OCI-LY1 (cell line): ENCODE measurements around the gene DIAPH3.

Source experiments
- H2AFZ ChIP-seq: fragments of 200-600 bp; sonication (generic), shearing (Covaris generic); 2 replicates; pipeline ENCODE4 v1.6.0; 2014; ENCODE audit warnings: antibody characterized with exemption, mild to moderate bottlenecking, low read length
- H3F3A ChIP-seq: fragments of 200-600 bp; sonication (generic), shearing (Covaris generic); 2 replicates; pipeline ENCODE4 v1.6.0; 2014; ENCODE audit warnings: mild to moderate bottlenecking, antibody characterized with exemption, low read length, moderate library complexity; ENCODE audit not compliant: insufficient read depth
- H3K27ac ChIP-seq: fragments of 200-600 bp; sonication (generic); 2 replicates; pipeline ENCODE4 v1.5.1; 2014; ENCODE audit warnings: low read length, mixed run types, mild to moderate bottlenecking, low read depth; ENCODE audit not compliant: poor library complexity, severe bottlenecking
- H3K27me3 ChIP-seq: fragments of 200-600 bp; sonication (generic); 2 replicates; pipeline ENCODE4 v1.6.0; 2014; ENCODE audit warnings: antibody characterized with exemption, mild to moderate bottlenecking, low read length, moderate library complexity; ENCODE audit not compliant: insufficient read depth
- H3K36me3 ChIP-seq: fragments of 200-600 bp; sonication (generic); 2 replicates; pipeline ENCODE4 v1.6.1; 2014; ENCODE audit warnings: mild to moderate bottlenecking, antibody characterized with exemption, low read length, moderate library complexity, mixed read lengths; ENCODE audit not compliant: insufficient read depth
- H3K4me1 ChIP-seq: fragments of 200-600 bp; sonication (generic); 2 replicates; pipeline ENCODE4 v1.5.1; 2014; ENCODE audit warnings: mild to moderate bottlenecking, low read length, moderate library complexity; ENCODE audit not compliant: insufficient read depth, severe bottlenecking
- H3K4me2 ChIP-seq: fragments of 200-600 bp; sonication (generic), shearing (Covaris generic); 2 replicates; pipeline ENCODE4 v1.6.1; 2014; ENCODE audit warnings: low read length
- H3K4me3 ChIP-seq: fragments of 200-600 bp; sonication (generic); 2 replicates; pipeline ENCODE4 v1.5.1; 2014; ENCODE audit warnings: low read length, low read depth, mild to moderate bottlenecking, mixed read lengths; ENCODE audit not compliant: poor library complexity, severe bottlenecking
- H3K79me2 ChIP-seq: fragments of 200-600 bp; shearing (Covaris generic); 2 replicates; pipeline ENCODE4 v1.6.1; 2016; ENCODE audit warnings: mixed run types, low read length, mixed read lengths; ENCODE audit not compliant: insufficient read depth
- H3K9ac ChIP-seq: fragments of 200-600 bp; sonication (generic), shearing (Covaris generic); 2 replicates; pipeline ENCODE4 v1.6.1; 2014; ENCODE audit warnings: mild to moderate bottlenecking, low read length, mixed read lengths
- H3K9me2 ChIP-seq: fragments of 200-600 bp; sonication (generic), shearing (Covaris generic); 2 replicates; pipeline ENCODE4 v1.6.1; 2014; ENCODE audit warnings: low read depth, mild to moderate bottlenecking, low read length, mixed read lengths
- H3K9me3 ChIP-seq: fragments of 200-600 bp; shearing (Covaris generic); 2 replicates; pipeline ENCODE4 v1.6.1; 2014; ENCODE audit warnings: low read length, mixed read lengths
- H4K20me1 ChIP-seq: fragments of 200-600 bp; sonication (generic), shearing (Covaris generic); 2 replicates; pipeline ENCODE4 v1.6.0; 2016; ENCODE audit warnings: mild to moderate bottlenecking, low read length; ENCODE audit not compliant: insufficient read depth
- EZH2 ChIP-seq: fragments of 200-600 bp; sonication (generic), shearing (Covaris generic); IDR thresholded peaks from 2 replicates; pipeline ENCODE4 v1.8.0; 2017; ENCODE audit warnings: borderline replicate concordance, mixed run types, mild to moderate bottlenecking, antibody characterized with exemption, low read length, moderate library complexity, mixed read lengths
- TF ChIP-seq, protein P1 (sequence below): fragments of 200-600 bp; sonication (generic), shearing (Covaris generic); IDR thresholded peaks from 2 replicates; pipeline ENCODE4 v1.5.1; 2017; ENCODE audit warnings: mild to moderate bottlenecking, antibody characterized with exemption, low read length, moderate library complexity, mixed read lengths

The DIAPH3 gene

DNA sequence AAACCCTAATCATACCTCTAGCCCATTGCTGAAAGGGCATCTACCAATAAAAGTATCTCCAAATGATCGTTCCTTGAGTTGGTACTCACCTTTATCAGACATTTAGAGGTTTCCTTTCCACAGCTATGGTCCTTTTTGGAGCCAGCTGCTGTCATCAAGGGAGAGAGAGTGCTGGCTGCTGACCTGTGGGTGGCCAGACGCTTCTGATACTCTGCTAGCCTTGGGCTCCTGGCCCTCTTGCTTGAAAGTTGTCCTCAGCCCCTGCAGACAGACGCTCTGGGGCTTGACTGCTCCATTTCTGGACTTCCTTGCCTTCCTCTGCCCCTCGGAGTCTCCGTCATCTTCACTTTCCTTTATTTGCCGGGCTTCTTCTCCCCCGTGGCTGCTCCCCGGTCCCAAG, 499.1 kb downstream of the DIAPH3 start:
- no peaks in the 10 kb centered on the region for H3K36me3 ChIP-seq
- no peaks in the 10 kb centered on the region for H3K9me3 ChIP-seq
- H3K4me1 ChIP-seq: no peaks in the 10 kb centered on the region
- no peak for TF ChIP-seq EZH2
- TF ChIP-seq, protein P1, sequence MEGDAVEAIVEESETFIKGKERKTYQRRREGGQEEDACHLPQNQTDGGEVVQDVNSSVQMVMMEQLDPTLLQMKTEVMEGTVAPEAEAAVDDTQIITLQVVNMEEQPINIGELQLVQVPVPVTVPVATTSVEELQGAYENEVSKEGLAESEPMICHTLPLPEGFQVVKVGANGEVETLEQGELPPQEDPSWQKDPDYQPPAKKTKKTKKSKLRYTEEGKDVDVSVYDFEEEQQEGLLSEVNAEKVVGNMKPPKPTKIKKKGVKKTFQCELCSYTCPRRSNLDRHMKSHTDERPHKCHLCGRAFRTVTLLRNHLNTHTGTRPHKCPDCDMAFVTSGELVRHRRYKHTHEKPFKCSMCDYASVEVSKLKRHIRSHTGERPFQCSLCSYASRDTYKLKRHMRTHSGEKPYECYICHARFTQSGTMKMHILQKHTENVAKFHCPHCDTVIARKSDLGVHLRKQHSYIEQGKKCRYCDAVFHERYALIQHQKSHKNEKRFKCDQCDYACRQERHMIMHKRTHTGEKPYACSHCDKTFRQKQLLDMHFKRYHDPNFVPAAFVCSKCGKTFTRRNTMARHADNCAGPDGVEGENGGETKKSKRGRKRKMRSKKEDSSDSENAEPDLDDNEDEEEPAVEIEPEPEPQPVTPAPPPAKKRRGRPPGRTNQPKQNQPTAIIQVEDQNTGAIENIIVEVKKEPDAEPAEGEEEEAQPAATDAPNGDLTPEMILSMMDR: no peak
- no peak overlapping the region for H3K9ac ChIP-seq
- no peak overlapping the region for H3K4me3 ChIP-seq
- H3F3A ChIP-seq: no peaks in the 10 kb centered on the region
- H3K4me2 ChIP-seq: no peak overlapping the region
- no peak overlapping the region for H3K27ac ChIP-seq
- H2AFZ ChIP-seq: no peak overlapping the region
- no peaks in the 10 kb centered on the region for H4K20me1 ChIP-seq
- no peaks in the 10 kb centered on the region for H3K9me2 ChIP-seq
- no peaks in the 10 kb centered on the region for H3K27me3 ChIP-seq
- no peaks in the 10 kb centered on the region for H3K79me2 ChIP-seq

DNA sequence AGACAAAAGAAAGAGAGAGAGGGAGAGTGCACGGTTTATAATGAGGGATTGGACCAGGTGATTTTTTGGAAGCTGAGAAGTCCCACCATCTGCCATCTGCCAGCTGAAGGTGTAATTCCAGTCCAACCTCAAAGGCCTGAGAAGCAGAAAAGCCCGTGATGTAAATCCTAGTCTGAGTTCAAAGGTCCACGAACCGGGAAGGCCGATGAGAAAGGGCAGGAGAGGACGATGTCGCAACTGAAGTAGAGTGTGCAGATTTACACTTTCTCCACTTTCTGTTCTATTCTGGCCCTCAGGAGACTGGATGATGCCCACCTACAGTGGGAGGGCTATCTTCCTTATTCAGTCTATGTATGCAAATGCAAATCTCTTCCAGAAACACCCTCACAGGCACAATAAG, 500.0 kb downstream of the DIAPH3 start:
- H3K4me1 ChIP-seq: no peaks in the 10 kb centered on the region
- H3K9ac ChIP-seq: no peak overlapping the region
- TF ChIP-seq EZH2: no peak
- TF ChIP-seq, protein P1: no peak
- no peaks in the 10 kb centered on the region for H3K9me2 ChIP-seq
- no peaks in the 10 kb centered on the region for H3K9me3 ChIP-seq
- H3K27ac ChIP-seq: no peak overlapping the region
- H3K79me2 ChIP-seq: no peaks in the 10 kb centered on the region
- H3K36me3 ChIP-seq: no peaks in the 10 kb centered on the region
- H3K4me2 ChIP-seq: no peak overlapping the region
- H2AFZ ChIP-seq: no peak overlapping the region
- no peaks in the 10 kb centered on the region for H3F3A ChIP-seq
- no peaks in the 10 kb centered on the region for H3K27me3 ChIP-seq
- H4K20me1 ChIP-seq: no peaks in the 10 kb centered on the region
- H3K4me3 ChIP-seq: no peak overlapping the region

DNA sequence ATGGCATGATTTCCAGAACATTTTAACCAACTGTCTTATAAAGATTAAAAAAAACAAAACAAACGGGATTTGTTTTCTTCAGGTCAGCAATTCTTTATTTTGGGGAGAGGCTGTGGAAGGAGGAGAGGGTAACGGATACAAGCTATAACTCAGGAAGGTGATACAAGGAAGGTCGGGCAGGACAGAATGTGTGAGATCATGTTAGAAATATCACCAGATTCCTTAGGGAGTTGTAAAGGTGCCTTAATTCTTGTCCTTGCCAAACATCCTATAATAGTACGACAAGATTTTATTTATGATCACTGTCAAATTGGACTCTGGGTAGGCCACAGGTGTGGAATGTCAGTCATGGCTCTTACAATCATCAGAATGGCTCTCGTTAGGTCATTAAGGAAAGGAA, 503.1 kb downstream of the DIAPH3 start:
- Histone ChIP-seq H4K20me1 (no peaks in the 10 kb centered on the region), H3K9me2 (no peaks in the 10 kb centered on the region), H2AFZ (no peak overlapping the region), H3K9ac (no peak overlapping the region), H3F3A (no peaks in the 10 kb centered on the region), H3K4me1 (no peaks in the 10 kb centered on the region), H3K4me2 (no peak overlapping the region), H3K4me3 (no peak overlapping the region), H3K79me2 (no peaks in the 10 kb centered on the region), H3K36me3 (no peaks in the 10 kb centered on the region), H3K9me3 (no peaks in the 10 kb centered on the region), H3K27me3 (no peaks in the 10 kb centered on the region), H3K27ac (no peak overlapping the region)
- TF ChIP-seq, protein P1: no peak
- no peak for TF ChIP-seq EZH2
